CD4-positive, alpha-beta T cell treated with Interferon alpha-2 for 1 hour (primary cell): Measurements from ENCODE around the gene ASTN2.
"Not testable (repeated sequence)": the region's sequence is repeated elsewhere in the genome, so short reads cannot be mapped to it uniquely, and the experiment has no call there.

ENCODE experiments used
- DNase-seq, 2 donors: peaks; one replicate each; pipeline ENCODE4 v3.0.0-alpha.2; 2020 to 2022

The ASTN2 gene

GRCh38 chr9:116465576-116466270 is 949.1 kb downstream of the ASTN2 start:
- DNase-seq: no peak

GRCh38 chr9:116464987-116465571 is 949.8 kb downstream of the ASTN2 start:
- no peak for DNase-seq

GRCh38 chr9:116464423-116464822 is 950.4 kb downstream of the ASTN2 start:
- DNase-seq: no peak

GRCh38 chr9:116461632-116462031 is 953.2 kb downstream of the ASTN2 start:
- no peak for DNase-seq

- no peak for DNase-seq
These were observed 954.8 kb downstream of the ASTN2 start for GRCh38 chr9:116460026-116460425.

- DNase-seq: no peak
These were observed 955.3 kb downstream of the ASTN2 start for GRCh38 chr9:116459576-116459975.

- no peak for DNase-seq
These were observed 958.3 kb downstream of the ASTN2 start for GRCh38 chr9:116456490-116457088.

GRCh38 chr9:116454539-116454938 is 960.3 kb downstream of the ASTN2 start:
- DNase-seq: not testable (repeated sequence)

GRCh38 chr9:116453785-116454184 is 961.1 kb downstream of the ASTN2 start:
- no peak for DNase-seq

GRCh38 chr9:116452634-116453033 is 962.2 kb downstream of the ASTN2 start:
- DNase-seq: no peak

- no peak for DNase-seq
These were observed 962.6 kb downstream of the ASTN2 start for GRCh38 chr9:116452227-116452626.

- DNase-seq: no peak
These were observed 963.2 kb downstream of the ASTN2 start for GRCh38 chr9:116451500-116452115.

GRCh38 chr9:116450378-116451139 is 964.3 kb downstream of the ASTN2 start:
- no peak for DNase-seq

- DNase-seq: no peak
These were observed 964.9 kb downstream of the ASTN2 start for GRCh38 chr9:116449949-116450348.

GRCh38 chr9:116448431-116448830 is 966.4 kb downstream of the ASTN2 start:
- no peak for DNase-seq

GRCh38 chr9:116447934-116448333 is 966.9 kb downstream of the ASTN2 start:
- no peak for DNase-seq

- DNase-seq: no peak
These were observed 972.3 kb downstream of the ASTN2 start for GRCh38 chr9:116442528-116442927.

- DNase-seq: no peak
These were observed 977.2 kb downstream of the ASTN2 start for GRCh38 chr9:116437411-116438370.

- DNase-seq: no peak
These were observed 978.7 kb downstream of the ASTN2 start for GRCh38 chr9:116436121-116436520.

- no peak for DNase-seq
These were observed 979.2 kb downstream of the ASTN2 start for GRCh38 chr9:116435706-116436105.

GRCh38 chr9:116434314-116434713 is 980.5 kb downstream of the ASTN2 start:
- DNase-seq: no peak

- no peak for DNase-seq
These were observed 982.8 kb downstream of the ASTN2 start for GRCh38 chr9:116432051-116432450.
